ENCODE results near the gene RHBDD3. TPM values are rescaled to one million over a fixed set of nuclear protein-coding genes. Genes with fewer than 3 reads are reported as not detected.

The RHBDD3 gene
- total and polyA plus RNA-seq, 2 donors (not counting 1 experiment from before 2014, with no cell fraction given): 11.9 to 12.5 TPM

GRCh38 chr22:29275167-29275566 lies 7.4 kb upstream of the RHBDD3 start:
- peaks cover 87% of the 10 kb centered on the region for H4K20me1 ChIP-seq (ENCODE audit: control insufficient read depth, insufficient read depth, low read length, poor library complexity, severe bottlenecking)
- H3K27me3 ChIP-seq (replicated peaks in 1 of 4; ENCODE audit: control extremely low read depth in 1 of 4, control insufficient read depth in 3 of 4, insufficient read depth in 4 of 4, low read length in 3 of 4): no peaks in the 10 kb centered on the region
- Mint-ChIP-seq H3K4me3 (no peak overlapping the region), H3K27me3 (no peaks in the 10 kb centered on the region), H3K27ac (no peak overlapping the region), H3K4me1 (peaks cover 60% of the 10 kb centered on the region), H3K9me3 (ENCODE audit: insufficient read depth) (no peaks in the 10 kb centered on the region)
- no peak overlapping the region for H3K4me3 ChIP-seq (ENCODE audit: control extremely low read depth in 1 of 5, extremely low read depth in 1 of 5, insufficient read depth in 1 of 5, low read depth in 2 of 5, low read length in 4 of 5)
- H3K9ac ChIP-seq (ENCODE audit: low read length): no peak overlapping the region
- no peak overlapping the region for H2AFZ ChIP-seq (ENCODE audit: insufficient read depth, low read depth, low read length, poor library complexity, severe bottlenecking)
- ATAC-seq (ENCODE audit: low read depth) (no peak), DNase-seq (no peak)
- peaks cover 20 to 23% of the 10 kb centered on the region in 2 donors for H3K4me1 ChIP-seq (ENCODE audit: control insufficient read depth in 2 of 2, insufficient read depth in 2 of 2, low read length in 2 of 2)
- CTCF ChIA-PET: no interaction called here
- peaks cover 0 to 2% (median 0%) of the 10 kb centered on the region in 3 donors for H3K9me3 ChIP-seq (ENCODE audit: control extremely low read depth in 1 of 3, control insufficient read depth in 2 of 3, insufficient read depth in 1 of 3, low read length in 2 of 3)
- no peak for TF ChIP-seq EZH2 (IDR thresholded peaks at IDR 0.05; ENCODE audit: borderline replicate concordance, insufficient read depth, low read depth, low read length, poor library complexity, severe bottlenecking)
- TF ChIP-seq, protein P1, sequence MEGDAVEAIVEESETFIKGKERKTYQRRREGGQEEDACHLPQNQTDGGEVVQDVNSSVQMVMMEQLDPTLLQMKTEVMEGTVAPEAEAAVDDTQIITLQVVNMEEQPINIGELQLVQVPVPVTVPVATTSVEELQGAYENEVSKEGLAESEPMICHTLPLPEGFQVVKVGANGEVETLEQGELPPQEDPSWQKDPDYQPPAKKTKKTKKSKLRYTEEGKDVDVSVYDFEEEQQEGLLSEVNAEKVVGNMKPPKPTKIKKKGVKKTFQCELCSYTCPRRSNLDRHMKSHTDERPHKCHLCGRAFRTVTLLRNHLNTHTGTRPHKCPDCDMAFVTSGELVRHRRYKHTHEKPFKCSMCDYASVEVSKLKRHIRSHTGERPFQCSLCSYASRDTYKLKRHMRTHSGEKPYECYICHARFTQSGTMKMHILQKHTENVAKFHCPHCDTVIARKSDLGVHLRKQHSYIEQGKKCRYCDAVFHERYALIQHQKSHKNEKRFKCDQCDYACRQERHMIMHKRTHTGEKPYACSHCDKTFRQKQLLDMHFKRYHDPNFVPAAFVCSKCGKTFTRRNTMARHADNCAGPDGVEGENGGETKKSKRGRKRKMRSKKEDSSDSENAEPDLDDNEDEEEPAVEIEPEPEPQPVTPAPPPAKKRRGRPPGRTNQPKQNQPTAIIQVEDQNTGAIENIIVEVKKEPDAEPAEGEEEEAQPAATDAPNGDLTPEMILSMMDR (IDR thresholded peaks at IDR 0.05): no peak
- no peak overlapping the region for H3K4me2 ChIP-seq (replicated peaks; ENCODE audit: low read depth, low read length, poor library complexity, severe bottlenecking)
- peaks cover 8 to 77% of the 10 kb centered on the region in 2 experiments for H3K36me3 ChIP-seq (replicated peaks in 1 of 2; ENCODE audit: control extremely low read depth in 1 of 2, control insufficient read depth in 1 of 2, extremely low read depth in 1 of 2, insufficient read depth in 2 of 2, low read length in 1 of 2)
- POLR2A ChIA-PET: no interaction called here
- intact Hi-C loops (cut with micrococcal nuclease): no loop called here
- H3K27ac ChIP-seq (ENCODE audit: low read length in 2 of 2): no peak overlapping the region
- WGBS (ENCODE audit: insufficient coverage): 86% methylated on average over 2 of the region's 3 CpGs
- H3K79me2 ChIP-seq (ENCODE audit: control insufficient read depth, insufficient read depth, low read length): peaks cover 94% of the 10 kb centered on the region

DNA sequence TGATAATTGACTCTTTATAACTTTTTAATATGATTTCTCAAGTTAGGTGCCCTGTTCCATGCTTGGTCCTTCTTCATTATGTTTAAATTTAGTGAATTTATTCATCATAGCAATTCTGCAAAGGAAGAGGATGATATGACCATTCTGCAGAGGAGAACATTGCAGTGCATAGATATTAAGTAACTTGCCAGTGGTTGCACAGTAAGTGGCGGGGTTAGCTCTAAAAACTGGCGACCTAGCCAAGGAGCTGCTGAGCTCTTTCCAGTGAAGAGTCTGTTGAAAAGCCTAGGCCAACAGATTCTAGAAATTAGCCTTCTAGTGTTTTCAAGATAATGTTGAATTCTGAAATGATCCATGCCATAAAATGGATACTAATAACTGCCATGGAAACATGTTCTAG lies 4.8 kb upstream of the RHBDD3 start:
- no peak overlapping the region for H3K9ac ChIP-seq (ENCODE audit: low read length)
- H3K9me3 ChIP-seq (ENCODE audit: control extremely low read depth in 1 of 3, control insufficient read depth in 2 of 3, insufficient read depth in 1 of 3, low read length in 2 of 3): no peaks in the 10 kb centered on the region
- TF ChIP-seq, protein P1 (IDR thresholded peaks at IDR 0.05): no peak
- TF ChIP-seq EZH2 (IDR thresholded peaks at IDR 0.05; ENCODE audit: borderline replicate concordance, insufficient read depth, low read depth, low read length, poor library complexity, severe bottlenecking): no peak
- ChIA-PET CTCF (interaction anchor here (1.6 kb wide), 1 partner anchor 27 kb away, joined by 5 read pairs; no protein-coding TSS in a partner anchor), POLR2A (no interaction called here)
- 100% methylated on average over 2 of the region's 2 CpGs for WGBS (ENCODE audit: insufficient coverage)
- no peak overlapping the region for H3K4me3 ChIP-seq (ENCODE audit: control extremely low read depth in 1 of 5, extremely low read depth in 1 of 5, insufficient read depth in 1 of 5, low read depth in 2 of 5, low read length in 4 of 5)
- H3K36me3 ChIP-seq (replicated peaks in 1 of 2; ENCODE audit: control extremely low read depth in 1 of 2, control insufficient read depth in 1 of 2, extremely low read depth in 1 of 2, insufficient read depth in 2 of 2, low read length in 1 of 2): peaks cover 2 to 57% of the 10 kb centered on the region in 2 experiments
- peaks cover 97% of the 10 kb centered on the region for H3K79me2 ChIP-seq (ENCODE audit: control insufficient read depth, insufficient read depth, low read length)
- peaks cover 33 to 34% of the 10 kb centered on the region in 2 donors for H3K4me1 ChIP-seq (ENCODE audit: control insufficient read depth in 2 of 2, insufficient read depth in 2 of 2, low read length in 2 of 2)
- no peak overlapping the region for H3K4me2 ChIP-seq (replicated peaks; ENCODE audit: low read depth, low read length, poor library complexity, severe bottlenecking)
- Mint-ChIP-seq H3K4me3 (no peak overlapping the region), H3K27ac (no peak overlapping the region), H3K9me3 (ENCODE audit: insufficient read depth) (no peaks in the 10 kb centered on the region), H3K27me3 (no peaks in the 10 kb centered on the region), H3K4me1 (peaks cover 72% of the 10 kb centered on the region)
- H3K27me3 ChIP-seq (replicated peaks in 1 of 4; ENCODE audit: control extremely low read depth in 1 of 4, control insufficient read depth in 3 of 4, insufficient read depth in 4 of 4, low read length in 3 of 4): no peaks in the 10 kb centered on the region
- intact Hi-C loops (cut with micrococcal nuclease): no loop called here
- peaks cover 82% of the 10 kb centered on the region for H4K20me1 ChIP-seq (ENCODE audit: control insufficient read depth, insufficient read depth, low read length, poor library complexity, severe bottlenecking)
- DNase-seq (no peak), ATAC-seq (ENCODE audit: low read depth) (no peak)
- no peak overlapping the region for H3K27ac ChIP-seq (ENCODE audit: low read length in 2 of 2)
- no peak overlapping the region for H2AFZ ChIP-seq (ENCODE audit: insufficient read depth, low read depth, low read length, poor library complexity, severe bottlenecking)

Data from B cell (primary cell).